T-cell (primary cell): ENCODE data around the gene LIFR. TPM values are rescaled to one million over a fixed set of nuclear protein-coding genes. Genes with fewer than 3 reads are reported as not detected.
A peak's percentile ranks its signal among the peaks of the same experiment; 100 is the strongest.

Source experiments
- ATAC-seq, 4 experiments: fragments of 200-7000 bp in 3 of 4; fragments of 150-1000 bp in 1 of 4; cut with Tn5 transposase; replicated peaks in 1 of 4; 1 replicate in 3 of 4; 2 replicates in 1 of 4; pipeline ENCODE4 v1.10.0; 2021; ENCODE audit warnings: moderate library complexity in 3 of 4, mild to moderate bottlenecking in 2 of 4, moderate number of reproducible peaks in 1 of 4
- CTCF ChIA-PET, 2 donors: fragments of 300-600 bp; sonication (Branson Sonifier 250); formaldehyde crosslinking; loops; one replicate each; lab custom pipeline; 2022; ENCODE audit warnings: antibody characterized with exemption in 2 of 2; lab: Charles Lee
- POLR2A ChIA-PET, 2 donors: fragments of 300-600 bp; sonication (Branson Sonifier 250); formaldehyde crosslinking; loops; one replicate each; lab custom pipeline; 2022; ENCODE audit warnings: antibody characterized with exemption in 2 of 2; lab: Charles Lee
- DNase-seq, 35 experiments: peaks; one replicate each; pipeline versions ENCODE4 v3.0.0 to v3.0.0-alpha.2; 2013 to 2023
- H3K27ac ChIP-seq: one replicate; pipeline ENCODE4 v1.5.1; 2013; ENCODE audit warnings: low read length
- H3K27me3 ChIP-seq, 2 experiments: replicated peaks in 1 of 2; 1 replicate in 1 of 2; 2 replicates in 1 of 2; pipeline versions ENCODE4 v1.6.1 to v1.7.0; 2013; ENCODE audit warnings: low read length in 1 of 2, mixed read lengths in 1 of 2; ENCODE audit not compliant: control insufficient read depth in 2 of 2, insufficient read depth in 2 of 2; ENCODE audit errors: extremely low read depth in 1 of 2
- H3K36me3 ChIP-seq, 2 donors: 1 replicate in 1 of 2; 2 replicates in 1 of 2; pipeline versions ENCODE4 v1.6.1 to v1.7.0; 2013; ENCODE audit warnings: low read length in 1 of 2; ENCODE audit not compliant: control insufficient read depth in 2 of 2, insufficient read depth in 1 of 2; ENCODE audit errors: extremely low read depth in 1 of 2
- H3K4me1 ChIP-seq, 2 experiments: 1 replicate in 1 of 2; 2 replicates in 1 of 2; pipeline versions ENCODE4 v1.6.1 to v1.7.0; 2013; ENCODE audit warnings: low read length in 2 of 2, mixed read lengths in 1 of 2; ENCODE audit not compliant: insufficient read depth in 2 of 2, control insufficient read depth in 1 of 2; ENCODE audit errors: extremely low read depth in 1 of 2
- H3K4me3 ChIP-seq, 2 donors: 1 replicate in 1 of 2; 2 replicates in 1 of 2; pipeline versions ENCODE4 v1.5.1 to v1.7.0; 2013; ENCODE audit warnings: mild to moderate bottlenecking in 2 of 2, low read length in 1 of 2, moderate library complexity in 1 of 2; ENCODE audit not compliant: control insufficient read depth in 1 of 2; ENCODE audit errors: extremely low read depth in 1 of 2
- H3K9me3 ChIP-seq: 2 replicates; pipeline ENCODE4 v1.7.0; 2013
- H3K27ac Mint-ChIP-seq, 2 donors: one replicate each; pipeline ENCODE4 v1.8.0; 2020 to 2021; ENCODE audit warnings: mild to moderate bottlenecking in 2 of 2, mixed read lengths in 2 of 2
- H3K27me3 Mint-ChIP-seq, 2 donors: one replicate each; pipeline ENCODE4 v1.8.0; 2021 to 2022; ENCODE audit warnings: mixed read lengths in 2 of 2
- H3K36me3 Mint-ChIP-seq: one replicate; pipeline ENCODE4 v1.8.0; 2021; ENCODE audit warnings: mixed read lengths
- H3K4me1 Mint-ChIP-seq, 3 donors: one replicate each; pipeline ENCODE4 v1.8.0; 2020 to 2022; ENCODE audit warnings: mixed read lengths in 3 of 3, mild to moderate bottlenecking in 1 of 3
- H3K4me3 Mint-ChIP-seq, 3 donors: one replicate each; pipeline ENCODE4 v1.8.0; 2020 to 2022; ENCODE audit warnings: mild to moderate bottlenecking in 3 of 3, mixed read lengths in 3 of 3, moderate library complexity in 3 of 3
- H3K9me3 Mint-ChIP-seq, 3 donors: one replicate each; pipeline ENCODE4 v1.8.0; 2020 to 2022; ENCODE audit warnings: mixed read lengths in 3 of 3
- WGBS: methylation state at CpG from one replicate; pipeline ENCODE4 v1.1.5; 2013; ENCODE audit warnings: missing lambda C conversion rate; ENCODE audit not compliant: insufficient coverage; 5-methylcytosine and 5-hydroxymethylcytosine counted together
- total RNA-seq, 35 experiments: library from RNA in 6 of 35; stranded (reverse) in 6 of 35; fragments of 120-200 nt in 1 of 35; gene quantifications; one replicate each; pipeline versions ENCODE4 v1.2.1 to v1.2.4 and lab custom pipeline; 2013 to 2026

Gene LIFR
- total RNA-seq, 5 donors from 2014 or later (not counting 1 experiment from before 2014, with no cell fraction given) = 0.12 to 1.2 (median 0.66) TPM; not detected in 1

DNA sequence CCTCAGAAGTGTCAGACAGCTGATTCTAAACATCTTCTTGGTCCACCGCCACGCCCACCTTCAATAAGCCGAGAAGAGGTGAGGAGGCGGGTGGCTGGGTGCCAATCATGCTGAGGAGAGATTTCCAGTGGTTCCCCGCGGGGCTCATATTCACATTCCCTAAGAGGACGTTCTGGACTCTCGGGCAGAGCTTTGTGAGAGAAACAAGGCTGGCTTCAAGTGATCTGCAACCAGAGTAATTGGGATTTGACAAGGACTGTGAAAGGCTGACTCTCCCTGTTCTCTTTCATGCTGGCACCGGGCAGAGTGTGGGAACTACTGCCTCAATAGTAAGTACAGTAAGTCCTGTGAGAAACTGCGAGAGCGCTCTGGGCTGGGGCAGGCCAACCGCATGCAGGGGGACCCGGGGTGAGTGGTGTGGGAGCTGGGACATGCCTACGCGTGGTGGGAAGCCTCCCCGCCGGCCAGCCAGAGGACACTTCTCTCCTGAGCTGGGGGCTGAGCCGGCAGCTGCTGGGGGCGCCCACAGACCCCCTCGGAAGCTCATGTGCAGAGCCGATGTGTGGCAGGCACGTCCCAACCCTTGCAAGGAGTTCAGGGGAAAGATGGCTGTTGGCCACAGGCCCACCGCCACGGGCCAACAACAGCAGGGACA lies 110.9 kb downstream of the LIFR start:
- H3K4me1 Mint-ChIP-seq = peaks cover 1 to 5% (median 2%) of the 10 kb centered on the region in 3 donors
- Histone ChIP-seq H3K27ac (no peak overlapping the region), H3K4me3 (no peak overlapping the region), H3K27me3 (peaks cover 5 to 49% of the 10 kb centered on the region in 2 experiments), H3K9me3 (no peaks in the 10 kb centered on the region), H3K4me1 (no peaks in the 10 kb centered on the region), H3K36me3 (no peaks in the 10 kb centered on the region)
- peaks cover 41 to 59% of the 10 kb centered on the region in 2 donors for H3K27me3 Mint-ChIP-seq
- H3K4me3 Mint-ChIP-seq = no peak overlapping the region
- POLR2A ChIA-PET = no interaction called here
- no peaks in the 10 kb centered on the region for H3K36me3 Mint-ChIP-seq
- 80% methylated on average over 18 of the region's 24 CpGs for WGBS
- CTCF ChIA-PET = interaction anchor here in 1 of 2 donors (0.6 kb wide), 1 partner anchor 147 kb away, joined by 4 read pairs; no protein-coding TSS in a partner anchor
- ATAC-seq (no peak), DNase-seq (no peak)
- no peak overlapping the region for H3K27ac Mint-ChIP-seq
- H3K9me3 Mint-ChIP-seq = no peaks in the 10 kb centered on the region

DNA sequence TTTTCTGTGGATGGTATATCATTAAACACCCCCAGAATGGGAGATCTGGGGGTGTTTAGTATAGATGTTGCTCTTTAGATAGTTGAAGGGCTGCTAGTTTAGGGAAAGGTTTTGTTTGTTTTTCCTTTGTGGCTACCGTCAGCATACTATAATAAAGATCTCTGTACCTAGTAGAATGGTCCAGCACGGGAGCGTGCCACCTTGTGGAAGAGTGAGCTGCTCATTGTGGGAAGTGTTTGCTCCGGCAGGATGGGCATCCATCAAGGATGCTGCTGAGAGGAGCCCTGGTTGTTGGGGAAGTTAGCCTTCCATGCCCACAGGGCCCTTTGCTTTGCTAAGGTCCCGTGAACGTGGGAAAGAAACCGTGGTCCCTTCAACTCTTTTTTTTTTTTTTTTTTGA lies 113.1 kb downstream of the LIFR start:
- ATAC-seq (no peak), DNase-seq (no peak)
- peaks cover 0 to 2% (median 1%) of the 10 kb centered on the region in 3 donors for H3K4me1 Mint-ChIP-seq
- Histone ChIP-seq H3K36me3 (no peaks in the 10 kb centered on the region), H3K27ac (no peak overlapping the region), H3K4me3 (no peak overlapping the region), H3K4me1 (no peaks in the 10 kb centered on the region), H3K27me3 (peaks cover 5 to 32% of the 10 kb centered on the region in 2 experiments), H3K9me3 (no peaks in the 10 kb centered on the region)
- H3K27ac Mint-ChIP-seq = no peak overlapping the region
- H3K27me3 Mint-ChIP-seq = peaks cover 26 to 47% of the 10 kb centered on the region in 2 donors
- no peak overlapping the region for H3K4me3 Mint-ChIP-seq
- H3K36me3 Mint-ChIP-seq = no peaks in the 10 kb centered on the region
- H3K9me3 Mint-ChIP-seq = no peaks in the 10 kb centered on the region
- ChIA-PET POLR2A (no interaction called here), CTCF (interaction anchor here in 1 of 2 donors (0.6 to 0.7 kb wide), 3 partner anchors 11 to 695 kb away, joined by 4 to 7 read pairs (median 5); no protein-coding TSS in a partner anchor)
- WGBS = 67% methylated on average over 3 of the region's 7 CpGs

DNA sequence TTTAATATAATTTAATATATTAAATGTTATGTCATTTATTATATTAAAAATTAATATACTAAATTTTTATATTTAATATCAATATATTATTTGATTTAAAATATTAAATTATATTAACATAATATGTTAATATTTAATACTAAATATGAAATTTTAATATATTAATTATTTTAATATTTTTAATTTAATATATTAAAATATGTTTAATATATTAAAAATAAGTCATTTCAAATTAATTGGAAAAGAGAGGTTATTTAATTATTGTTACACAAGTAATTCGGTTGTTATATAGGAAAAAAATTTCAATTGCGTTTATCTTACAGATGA lies 114.2 kb downstream of the LIFR start:
- ATAC-seq (no peak), DNase-seq (no peak)
- H3K4me3 ChIP-seq = no peak overlapping the region
- POLR2A ChIA-PET = no interaction called here
- CTCF ChIA-PET = interaction anchor here (0.5 to 2.4 kb wide), 54 partner anchors 9 to 1128 kb away, joined by 3 to 43 read pairs (median 4); partner anchors contain the start of gene NUP155 (in 1 of the 2)
- Mint-ChIP-seq H3K36me3 (no peaks in the 10 kb centered on the region), H3K9me3 (no peaks in the 10 kb centered on the region), H3K4me3 (no peak overlapping the region), H3K4me1 (peaks cover 0 to 2% (median 1%) of the 10 kb centered on the region in 3 donors), H3K27me3 (peaks cover 21 to 41% of the 10 kb centered on the region in 2 donors), H3K27ac (no peak overlapping the region)
- no peaks in the 10 kb centered on the region for H3K4me1 ChIP-seq
- H3K27ac ChIP-seq = no peak overlapping the region
- H3K36me3 ChIP-seq = no peaks in the 10 kb centered on the region
- WGBS = no CpG with 5 or more reads among the region's 2 CpGs
- H3K9me3 ChIP-seq = no peaks in the 10 kb centered on the region
- peaks cover 5 to 31% of the 10 kb centered on the region in 2 experiments for H3K27me3 ChIP-seq

DNA sequence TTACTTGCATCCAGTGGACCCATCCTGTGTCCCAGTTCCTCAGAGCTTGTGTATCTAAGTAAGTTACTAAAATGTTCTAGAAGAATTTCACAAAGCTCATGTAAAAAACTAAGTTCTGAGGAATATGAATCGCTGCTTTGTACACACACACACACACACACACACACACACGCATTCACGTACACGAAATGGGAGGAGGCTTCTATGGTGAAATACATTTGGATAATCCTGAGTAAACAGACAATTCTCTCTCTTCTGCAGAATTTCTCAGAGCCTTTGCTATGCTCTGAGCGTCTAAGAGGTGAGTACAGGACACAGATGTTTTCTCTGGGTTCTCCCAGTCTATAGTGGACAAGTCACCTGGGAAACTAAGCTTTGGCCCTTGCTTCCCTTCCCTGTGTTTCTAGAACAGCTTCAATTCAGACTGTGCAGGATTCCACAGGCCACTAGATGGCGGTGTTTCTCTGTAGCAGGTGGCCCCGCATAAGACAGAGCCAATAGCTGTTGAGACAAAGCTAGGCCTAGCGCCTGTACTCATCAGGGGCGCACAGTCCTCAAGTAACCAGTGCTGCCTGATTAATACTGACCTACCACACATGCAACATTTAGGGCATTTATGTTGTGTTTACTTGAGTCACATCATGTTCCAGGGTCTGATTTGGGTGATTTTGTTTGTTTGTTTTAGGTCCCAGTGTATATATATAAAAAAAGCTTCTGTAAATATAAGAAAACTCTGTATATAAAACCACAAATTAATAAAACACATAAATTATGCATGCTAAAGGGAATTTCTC lies 114.8 kb downstream of the LIFR start:
- Histone ChIP-seq H3K27me3 (peaks cover 8 to 34% of the 10 kb centered on the region in 2 experiments), H3K36me3 (no peaks in the 10 kb centered on the region), H3K27ac (no peak overlapping the region), H3K4me1 (no peaks in the 10 kb centered on the region), H3K9me3 (no peaks in the 10 kb centered on the region), H3K4me3 (no peak overlapping the region)
- no peaks in the 10 kb centered on the region for H3K9me3 Mint-ChIP-seq
- ChIA-PET CTCF (interaction anchor here (0.5 to 2.4 kb wide), 67 partner anchors 9 to 1369 kb away, joined by 3 to 43 read pairs (median 4); partner anchors contain the start of gene NUP155 (in 1 of the 2)), POLR2A (interaction anchor here (0.6 kb wide), 2 partner anchors 12 to 1110 kb away, joined by 3 to 4 read pairs; no protein-coding TSS in a partner anchor)
- peak overlapping the region; percentile 6 to 27 for H3K27ac Mint-ChIP-seq
- peak; percentile 36 to 89 (median 70) for DNase-seq
- H3K27me3 Mint-ChIP-seq = peaks cover 21 to 37% of the 10 kb centered on the region in 2 donors
- H3K4me3 Mint-ChIP-seq = no peak overlapping the region
- H3K4me1 Mint-ChIP-seq = peaks cover 1 to 2% (median 2%) of the 10 kb centered on the region in 3 donors
- ATAC-seq = peak; percentile 87 to 99 (median 92)
- WGBS = 0% methylated on average over 3 of the region's 9 CpGs
- H3K36me3 Mint-ChIP-seq = no peaks in the 10 kb centered on the region

DNA sequence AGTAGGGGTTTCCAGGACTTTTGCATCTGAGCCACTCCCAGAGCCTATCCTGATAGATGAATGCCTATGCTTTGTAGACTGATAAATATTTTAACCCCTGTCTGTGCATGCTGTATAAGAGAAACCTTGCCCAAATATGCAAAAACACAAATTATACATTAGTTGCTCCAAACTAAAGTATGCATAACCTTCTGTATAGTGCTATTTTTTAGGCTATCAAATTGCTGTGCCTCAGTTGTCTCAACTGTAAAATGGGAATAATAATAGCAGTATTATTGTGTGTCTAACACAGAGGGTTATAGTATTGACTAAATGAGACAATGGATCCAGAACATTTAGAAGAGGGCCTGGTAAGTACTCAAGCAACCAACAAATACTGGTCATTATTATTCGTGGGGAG lies 117.7 kb downstream of the LIFR start:
- H3K27me3 Mint-ChIP-seq = peaks cover 26 to 45% of the 10 kb centered on the region in 2 donors
- no peak overlapping the region for H3K27ac Mint-ChIP-seq
- Histone ChIP-seq H3K27ac (no peak overlapping the region), H3K4me3 (no peak overlapping the region), H3K27me3 (peaks cover 24 to 26% of the 10 kb centered on the region in 2 experiments), H3K9me3 (no peaks in the 10 kb centered on the region), H3K36me3 (no peaks in the 10 kb centered on the region), H3K4me1 (no peaks in the 10 kb centered on the region)
- 80% methylated on average over 1 of the region's 1 CpG for WGBS
- no peak overlapping the region for H3K4me3 Mint-ChIP-seq
- H3K36me3 Mint-ChIP-seq = no peaks in the 10 kb centered on the region
- peaks cover 1 to 4% (median 2%) of the 10 kb centered on the region in 3 donors for H3K4me1 Mint-ChIP-seq
- ChIA-PET CTCF (no interaction called here), POLR2A (no interaction called here)
- H3K9me3 Mint-ChIP-seq = no peaks in the 10 kb centered on the region
- no peak for DNase-seq
- no peak for ATAC-seq

DNA sequence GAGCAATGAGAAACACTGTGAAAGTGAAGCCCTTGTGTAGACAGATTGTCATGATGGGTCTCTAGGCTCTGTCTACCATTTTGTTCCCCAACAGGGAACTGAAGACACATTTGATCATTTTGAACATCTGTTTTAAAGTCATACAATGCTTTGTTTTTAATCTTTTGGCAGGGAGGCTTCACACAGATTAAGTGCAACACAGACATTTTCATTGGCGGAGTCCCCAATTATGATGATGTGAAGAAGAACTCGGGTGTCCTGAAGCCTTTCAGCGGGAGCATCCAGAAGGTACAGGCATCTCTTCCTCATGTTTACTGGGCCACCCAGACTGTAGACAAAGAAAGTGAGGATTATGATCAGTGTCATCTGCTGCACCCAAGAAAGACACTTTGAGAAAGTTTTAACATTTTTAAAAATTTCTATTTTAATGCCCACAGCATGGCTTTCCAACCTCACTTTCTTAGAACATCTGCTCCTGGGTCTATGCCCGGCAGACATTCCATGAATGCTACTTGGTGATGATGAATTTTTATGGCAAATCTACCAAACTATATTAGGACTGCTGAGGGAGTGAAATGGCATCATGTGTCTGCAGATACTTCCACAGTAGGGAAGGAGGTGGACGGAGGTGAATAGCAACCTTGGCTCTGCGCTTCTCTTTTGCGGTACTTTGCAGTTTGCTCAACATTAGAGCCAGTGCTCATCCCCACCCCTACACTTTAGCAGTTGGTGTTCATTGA lies 121.3 kb downstream of the LIFR start:
- peaks cover 32 to 37% of the 10 kb centered on the region in 2 donors for H3K27me3 Mint-ChIP-seq
- no peaks in the 10 kb centered on the region for H3K9me3 ChIP-seq
- no peaks in the 10 kb centered on the region for H3K9me3 Mint-ChIP-seq
- H3K4me1 ChIP-seq = no peaks in the 10 kb centered on the region
- H3K4me1 Mint-ChIP-seq = peaks cover 0 to 4% (median 0%) of the 10 kb centered on the region in 3 donors
- H3K4me3 Mint-ChIP-seq = no peak overlapping the region
- no peaks in the 10 kb centered on the region for H3K36me3 Mint-ChIP-seq
- H3K27ac ChIP-seq = no peak overlapping the region
- H3K36me3 ChIP-seq = no peaks in the 10 kb centered on the region
- 92% methylated on average over 2 of the region's 7 CpGs for WGBS
- POLR2A ChIA-PET = no interaction called here
- peaks cover 21 to 29% of the 10 kb centered on the region in 2 experiments for H3K27me3 ChIP-seq
- CTCF ChIA-PET = interaction anchor here (0.7 kb wide), 2 partner anchors 391 to 906 kb away, joined by 4 to 5 read pairs; no protein-coding TSS in a partner anchor
- no peak overlapping the region for H3K27ac Mint-ChIP-seq
- DNase-seq (no peak), ATAC-seq (no peak)
- no peak overlapping the region for H3K4me3 ChIP-seq
